Spinal cord (tissue), 10 donors: ENCODE measurements around the gene GLI3. TPM values are rescaled to one million over a fixed set of nuclear protein-coding genes. Genes with fewer than 3 reads are reported as not detected.

Experiments used
- DNase-seq, 6 donors: peaks; one replicate each; pipeline versions ENCODE4 v3.0.0 to v3.0.0-alpha.2; 2013 to 2015; ENCODE audit warnings: low spot score in 6 of 6, low read depth in 4 of 6
- H3K27ac ChIP-seq: one replicate; pipeline ENCODE4 v1.5.1; 2013; ENCODE audit warnings: low read depth, low read length, control low read depth
- H3K27me3 ChIP-seq: one replicate; pipeline ENCODE4 v1.6.1; 2013; ENCODE audit warnings: low read length; ENCODE audit not compliant: control insufficient read depth, insufficient read depth
- H3K36me3 ChIP-seq: one replicate; pipeline ENCODE4 v1.6.1; 2013; ENCODE audit warnings: low read length; ENCODE audit not compliant: control insufficient read depth, insufficient read depth
- H3K4me1 ChIP-seq: one replicate; pipeline ENCODE4 v1.6.1; 2013; ENCODE audit warnings: low read length; ENCODE audit not compliant: control insufficient read depth, insufficient read depth
- H3K4me3 ChIP-seq: one replicate; pipeline ENCODE4 v1.5.1; 2013; ENCODE audit warnings: low read depth, low read length, control low read depth
- H3K9me3 ChIP-seq: one replicate; pipeline ENCODE4 v1.6.1; 2013; ENCODE audit warnings: low read length; ENCODE audit not compliant: control insufficient read depth, insufficient read depth
- WGBS: methylation state at CpG from one replicate; pipeline ENCODE4 v1.1.5; 2013; ENCODE audit warnings: missing lambda C conversion rate; ENCODE audit not compliant: insufficient coverage; 5-methylcytosine and 5-hydroxymethylcytosine counted together
- polyA plus RNA-seq, 2 donors: library from polyadenylated mRNA; unstranded; fragments of 120-200 nt; gene quantifications; one replicate each; pipeline ENCODE4 v1.2.1, GENCODE V29; 2013; ENCODE audit not compliant: insufficient read length in 2 of 2
- total RNA-seq, 2 donors: library from RNA; depleted of rRNA in 1 of 2; stranded (reverse); fragments of 120-200 nt in 1 of 2; fragments of >200 nt in 1 of 2; gene quantifications; one replicate each; pipeline versions ENCODE4 v1.2.3 to v1.2.4, GENCODE V29; 2013 to 2014
- donor health status: healthy.

Gene GLI3
- total and polyA plus RNA-seq, 4 donors = 8.7 to 11.9 (median 10.1) TPM

DNA sequence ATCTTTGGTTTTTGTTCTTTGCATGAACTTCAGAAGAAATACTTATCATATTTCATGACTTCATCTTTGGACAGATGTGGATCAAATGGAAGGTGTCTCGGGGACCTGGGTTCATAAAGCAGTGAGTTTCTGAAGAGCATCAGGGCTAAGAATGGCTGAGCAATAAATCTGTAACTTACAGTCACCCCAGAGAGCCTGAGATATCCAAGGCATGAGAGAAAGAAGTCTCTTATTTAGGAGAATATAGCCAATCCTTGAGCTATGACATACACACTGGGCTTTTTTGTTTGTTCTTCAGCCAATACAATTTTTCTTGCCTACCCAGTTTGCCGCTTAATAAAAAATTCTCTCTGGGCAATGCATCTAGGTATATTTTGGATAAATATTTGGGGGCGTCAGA lies 281.6 kb downstream of the GLI3 start:
- Histone ChIP-seq H3K4me3 (no peak overlapping the region), H3K27me3 (no peaks in the 10 kb centered on the region), H3K9me3 (no peaks in the 10 kb centered on the region), H3K27ac (peak overlapping the region; percentile 43), H3K36me3 (no peaks in the 10 kb centered on the region), H3K4me1 (peaks cover 26% of the 10 kb centered on the region)
- no CpG with 5 or more reads among the region's 3 CpGs for WGBS
- DNase-seq = no peak

DNA sequence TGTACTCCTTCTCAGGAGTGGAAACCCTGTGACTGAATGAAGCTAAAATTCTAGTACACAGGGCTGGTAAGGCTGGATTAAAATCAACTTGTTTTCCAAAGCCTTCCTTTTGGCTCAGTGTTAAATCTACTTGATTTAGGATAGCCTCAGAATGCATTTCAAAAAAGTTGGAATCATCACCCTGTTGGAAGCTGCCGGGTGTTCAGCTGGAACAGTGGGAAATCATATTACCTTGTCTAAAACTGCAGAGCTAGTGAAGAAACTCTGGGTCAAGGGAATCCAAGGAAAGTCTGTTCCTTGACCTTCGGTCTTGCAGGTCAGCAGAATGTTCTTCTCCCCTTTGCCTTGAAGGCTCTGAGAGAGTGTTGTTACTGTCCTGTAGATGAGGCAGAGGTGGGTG lies 282.0 kb downstream of the GLI3 start:
- Histone ChIP-seq H3K9me3 (no peaks in the 10 kb centered on the region), H3K27me3 (no peaks in the 10 kb centered on the region), H3K4me3 (no peak overlapping the region), H3K27ac (peak overlapping the region; percentile 43), H3K4me1 (peaks cover 26% of the 10 kb centered on the region), H3K36me3 (no peaks in the 10 kb centered on the region)
- peak in 1 of 6 donors; percentile 33 for DNase-seq
- 78% methylated on average over 2 of the region's 2 CpGs for WGBS

DNA sequence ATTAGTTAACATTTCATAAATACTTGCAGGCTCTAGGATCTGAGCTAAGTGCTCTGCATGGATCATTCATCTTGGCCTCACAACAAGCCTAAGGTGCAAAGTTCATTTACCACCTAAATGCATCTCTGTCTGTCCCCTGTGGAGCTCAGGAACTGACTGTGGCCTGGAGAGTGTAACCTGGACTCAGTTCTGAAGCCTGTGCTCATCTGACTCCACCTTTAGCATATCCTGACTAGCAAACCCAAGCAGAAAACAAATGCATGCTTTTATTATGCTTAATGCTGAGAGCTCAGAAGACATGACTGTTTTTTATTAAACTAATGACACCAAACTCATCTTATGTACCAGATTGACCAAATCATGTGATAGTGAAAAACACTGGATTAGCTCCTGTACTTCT lies 288.5 kb downstream of the GLI3 start:
- Histone ChIP-seq H3K36me3 (no peaks in the 10 kb centered on the region), H3K27ac (no peak overlapping the region), H3K27me3 (no peaks in the 10 kb centered on the region), H3K9me3 (no peaks in the 10 kb centered on the region), H3K4me3 (no peak overlapping the region), H3K4me1 (peaks cover under 1% of the 10 kb centered on the region)
- no peak for DNase-seq

DNA sequence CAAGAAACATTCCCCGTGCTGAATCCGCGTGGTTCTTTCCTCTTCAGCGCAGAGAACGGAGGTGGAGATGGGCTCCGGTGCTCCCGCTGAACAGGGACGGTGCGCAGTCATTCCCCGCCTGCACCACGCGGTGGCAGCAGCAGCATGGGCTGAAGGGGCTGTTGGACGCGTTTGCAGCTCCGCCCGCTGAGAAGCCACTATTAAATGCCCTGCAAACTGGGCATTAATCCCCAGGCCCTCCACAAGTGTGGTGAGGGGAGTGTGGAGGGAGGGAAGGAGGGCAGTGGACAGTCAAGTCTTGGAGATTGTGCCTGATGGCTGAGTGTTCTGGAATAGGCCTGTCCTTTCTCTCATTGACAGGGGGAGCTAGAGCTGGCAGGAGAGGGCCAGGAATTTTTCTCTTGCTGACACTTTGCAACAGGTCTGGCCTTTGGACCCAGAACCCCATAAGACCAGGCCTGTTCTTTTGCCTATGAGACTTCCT lies 293.9 kb downstream of the GLI3 start:
- Histone ChIP-seq H3K27me3 (no peaks in the 10 kb centered on the region), H3K9me3 (no peaks in the 10 kb centered on the region), H3K4me1 (peaks cover 15% of the 10 kb centered on the region), H3K4me3 (no peak overlapping the region), H3K36me3 (no peaks in the 10 kb centered on the region), H3K27ac (peak overlapping the region; percentile 49)
- DNase-seq = peak; percentile 68 to 95 (median 78)
- 1% methylated on average over 16 of the region's 16 CpGs for WGBS

DNA sequence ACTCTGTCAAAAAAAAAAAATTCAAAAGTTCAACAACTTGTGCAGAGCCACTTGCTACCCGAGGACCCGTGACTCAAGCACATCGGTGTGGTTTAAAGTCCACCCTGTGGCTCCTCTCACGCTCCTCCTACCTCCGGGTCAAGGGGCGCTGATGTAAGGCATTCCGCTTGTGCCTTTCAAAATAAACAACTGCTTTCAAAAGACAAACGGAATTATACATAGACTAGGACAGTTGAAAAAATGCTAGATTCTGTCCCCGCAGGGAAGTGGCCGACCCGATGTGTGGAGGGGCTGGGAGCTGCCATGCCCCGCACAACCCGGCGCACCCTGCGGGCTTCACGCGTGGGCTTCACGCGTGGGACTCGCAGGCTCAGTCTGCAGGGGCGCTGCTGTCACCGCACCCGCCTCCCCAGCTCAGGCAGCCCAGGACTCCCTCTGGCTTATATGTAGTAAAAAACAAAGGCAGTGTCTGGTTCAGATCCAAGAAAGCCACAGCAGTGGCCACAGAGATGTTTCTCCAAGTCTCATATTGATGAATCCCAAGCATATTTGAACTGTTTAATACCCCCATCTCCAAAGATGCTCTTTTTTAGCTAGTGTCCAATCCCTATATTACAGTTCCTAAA lies 294.4 kb downstream of the GLI3 start:
- Histone ChIP-seq H3K9me3 (no peaks in the 10 kb centered on the region), H3K27ac (peak overlapping the region; percentile 49), H3K4me3 (no peak overlapping the region), H3K36me3 (no peaks in the 10 kb centered on the region), H3K4me1 (peaks cover 15% of the 10 kb centered on the region), H3K27me3 (no peaks in the 10 kb centered on the region)
- DNase-seq = peak in 1 of 6 donors; percentile 18
- 68% methylated on average over 15 of the region's 23 CpGs for WGBS

DNA sequence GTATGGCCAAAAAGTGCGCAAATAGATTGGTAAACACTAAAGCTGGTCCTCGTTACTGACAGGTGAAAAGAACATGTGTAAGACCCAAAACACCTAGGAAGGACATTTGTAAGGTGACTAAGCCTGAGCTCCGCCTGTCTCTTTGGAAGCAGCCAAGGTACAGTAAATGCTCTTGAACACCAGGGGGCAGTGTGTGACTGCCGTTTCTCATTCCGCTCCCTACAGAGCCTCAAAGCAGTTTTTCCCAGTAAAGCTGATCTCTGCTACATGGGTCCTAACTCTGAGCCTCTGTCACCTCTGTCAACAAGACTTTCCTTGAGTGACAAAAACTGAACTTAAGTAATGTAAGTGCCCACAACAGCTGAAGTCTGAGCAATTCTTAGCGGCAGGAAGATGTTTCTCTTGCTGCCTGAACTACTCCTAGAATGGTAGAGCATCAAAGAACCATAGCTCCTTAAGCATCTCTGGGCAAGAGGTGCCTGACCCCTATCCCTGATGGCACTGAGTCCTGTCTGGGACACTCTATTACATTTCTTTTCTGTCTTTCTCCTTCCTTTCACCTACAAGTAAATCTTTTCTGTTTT lies 296.2 kb downstream of the GLI3 start:
- H3K36me3 ChIP-seq = no peaks in the 10 kb centered on the region
- no peak overlapping the region for H3K4me3 ChIP-seq
- no peak overlapping the region for H3K27ac ChIP-seq
- H3K9me3 ChIP-seq = no peaks in the 10 kb centered on the region
- DNase-seq = peak; percentile 53 to 96 (median 77)
- H3K4me1 ChIP-seq = peaks cover 15% of the 10 kb centered on the region
- 11% methylated on average over 5 of the region's 6 CpGs for WGBS
- H3K27me3 ChIP-seq = no peaks in the 10 kb centered on the region

DNA sequence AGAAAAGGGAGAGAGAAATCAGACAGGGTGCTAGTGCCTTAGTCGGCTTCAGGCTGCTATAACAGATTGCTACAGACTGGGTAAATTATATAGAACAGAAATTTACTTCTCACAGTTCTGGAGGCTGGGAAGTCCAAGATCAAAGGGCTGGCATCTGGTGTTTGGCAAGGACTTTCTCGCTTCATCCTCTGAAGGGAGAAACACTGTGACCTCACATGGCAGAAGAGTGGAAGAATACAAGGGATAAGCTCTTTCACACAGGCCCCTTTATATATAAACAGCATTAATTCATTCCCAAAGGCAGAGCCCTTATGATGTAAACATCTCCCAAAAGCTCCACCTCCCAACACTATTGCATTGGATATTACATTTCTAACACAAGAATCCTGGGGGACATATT lies 298.6 kb downstream of the GLI3 start:
- no peaks in the 10 kb centered on the region for H3K9me3 ChIP-seq
- no CpG with 5 or more reads among the region's 2 CpGs for WGBS

DNA sequence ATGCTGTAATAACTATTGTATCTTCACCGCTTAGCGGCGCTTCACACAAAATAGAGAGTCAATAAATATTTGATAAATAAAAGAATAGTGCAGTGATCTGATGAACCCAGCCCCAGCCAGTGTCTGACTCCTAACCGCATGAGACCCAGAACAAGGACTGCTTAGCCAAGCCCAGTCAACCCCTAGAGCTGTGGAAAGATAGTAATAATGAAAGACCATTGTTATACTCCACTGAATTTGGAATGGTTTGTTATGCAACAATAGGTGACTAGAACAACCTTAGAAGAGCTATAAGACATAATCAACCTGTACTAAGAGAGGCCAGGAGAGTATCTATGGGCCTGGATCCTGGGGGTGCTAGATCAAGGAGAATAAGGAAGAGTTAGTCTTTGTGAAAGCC lies 303.6 kb downstream of the GLI3 start:
- no peaks in the 10 kb centered on the region for H3K27me3 ChIP-seq
- H3K4me1 ChIP-seq = no peaks in the 10 kb centered on the region
- H3K9me3 ChIP-seq = no peaks in the 10 kb centered on the region
- WGBS = 100% methylated on average over 1 of the region's 4 CpGs
- H3K4me3 ChIP-seq = no peak overlapping the region
- H3K27ac ChIP-seq = no peak overlapping the region
- DNase-seq = no peak
- H3K36me3 ChIP-seq = no peaks in the 10 kb centered on the region

More for the DNA sequence above, 298.6 kb downstream of the GLI3 start:
- Histone ChIP-seq H3K36me3 (no peaks in the 10 kb centered on the region), H3K27ac (no peak overlapping the region), H3K4me3 (no peak overlapping the region), H3K4me1 (peaks cover 13% of the 10 kb centered on the region), H3K27me3 (no peaks in the 10 kb centered on the region)
- DNase-seq = peak in 1 of 6 donors; percentile 26

DNA sequence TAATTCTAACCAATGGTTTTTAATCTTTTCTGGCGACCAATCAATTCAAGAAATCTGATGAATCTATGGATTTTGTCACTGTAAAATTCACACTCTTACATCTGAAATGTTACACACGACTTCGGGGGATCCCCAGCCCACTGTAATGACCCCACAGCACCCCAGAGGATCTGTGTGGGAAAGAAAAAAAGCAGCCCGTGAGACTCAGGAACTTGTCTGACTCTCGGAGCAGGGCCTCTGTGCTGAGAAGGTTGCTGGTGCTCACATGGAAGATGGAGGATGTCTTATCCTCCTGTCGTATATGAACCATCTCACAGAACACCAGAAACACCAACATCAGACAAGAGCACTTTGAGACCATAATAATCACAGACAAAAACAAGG lies 305.8 kb downstream of the GLI3 start:
- no CpG with 5 or more reads among the region's 6 CpGs for WGBS
- Histone ChIP-seq H3K4me1 (no peaks in the 10 kb centered on the region), H3K4me3 (no peak overlapping the region), H3K27ac (no peak overlapping the region), H3K36me3 (no peaks in the 10 kb centered on the region), H3K27me3 (no peaks in the 10 kb centered on the region), H3K9me3 (no peaks in the 10 kb centered on the region)
- no peak for DNase-seq
